Mesenchymal stem cell (in vitro differentiated cells and primary cell): ENCODE measurements around the gene SLC17A5.
"Not testable (repeated sequence)": the region's sequence is repeated elsewhere in the genome, so short reads cannot be mapped to it uniquely, and the experiment has no call there.

Experiments
- DNase-seq: peaks from one replicate; pipeline ENCODE4 v3.0.0-alpha.2; 2013
- H2AFZ ChIP-seq: one replicate; pipeline ENCODE4 v1.6.1; 2013; ENCODE audit warnings: low read depth, mild to moderate bottlenecking, control low read depth, inconsistent platforms, low read length, moderate library complexity
- H2AK5ac ChIP-seq: 2 replicates; pipeline ENCODE4 v1.6.1; 2013; ENCODE audit warnings: low read length, moderate library complexity, mild to moderate bottlenecking, inconsistent platforms; ENCODE audit not compliant: severe bottlenecking
- H2BK120ac ChIP-seq: one replicate; pipeline ENCODE4 v1.6.1; 2013; ENCODE audit warnings: low read depth, mild to moderate bottlenecking, inconsistent platforms, low read length, moderate library complexity
- H2BK12ac ChIP-seq, 2 experiments: one replicate each; pipeline ENCODE4 v1.6.1; 2013; ENCODE audit warnings: inconsistent platforms in 2 of 2, low read length in 2 of 2, mild to moderate bottlenecking in 2 of 2, moderate library complexity in 2 of 2, control low read depth in 1 of 2
- H2BK15ac ChIP-seq: one replicate; pipeline ENCODE4 v1.6.1; 2013; ENCODE audit warnings: mild to moderate bottlenecking, low read depth, inconsistent platforms; ENCODE audit not compliant: poor library complexity, severe bottlenecking
- H2BK5ac ChIP-seq: 2 replicates; pipeline ENCODE4 v1.6.1; 2013; ENCODE audit warnings: low read depth, mild to moderate bottlenecking, low read length, control low read depth, inconsistent platforms; ENCODE audit not compliant: poor library complexity, severe bottlenecking
- H3K14ac ChIP-seq, 2 experiments: one replicate each; pipeline ENCODE4 v1.6.1; 2013; ENCODE audit warnings: inconsistent platforms in 2 of 2, low read length in 2 of 2, control low read depth in 1 of 2, mild to moderate bottlenecking in 1 of 2, moderate library complexity in 1 of 2
- H3K18ac ChIP-seq, 2 experiments: one replicate each; pipeline ENCODE4 v1.6.1; 2013; ENCODE audit warnings: inconsistent platforms in 2 of 2, low read length in 2 of 2, control low read depth in 1 of 2, low read depth in 1 of 2, mild to moderate bottlenecking in 1 of 2
- H3K23ac ChIP-seq, 2 experiments: one replicate each; pipeline ENCODE4 v1.6.1; 2013; ENCODE audit warnings: inconsistent platforms in 2 of 2, low read length in 2 of 2, mild to moderate bottlenecking in 2 of 2, moderate library complexity in 2 of 2, control low read depth in 1 of 2
- H3K27ac ChIP-seq: 2 replicates; pipeline ENCODE4 v1.5.1; 2013; ENCODE audit warnings: mild to moderate bottlenecking, moderate library complexity, low read length, control low read depth, inconsistent platforms; ENCODE audit not compliant: poor library complexity, severe bottlenecking
- H3K27me3 ChIP-seq, 2 experiments: 2 replicates each; pipeline versions ENCODE4 v1.6.1 to v1.7.0; 2013; ENCODE audit warnings: low read length in 2 of 2, mild to moderate bottlenecking in 2 of 2, moderate library complexity in 2 of 2, control low read depth in 1 of 2, inconsistent platforms in 1 of 2; ENCODE audit not compliant: control insufficient read depth in 1 of 2, insufficient read depth in 1 of 2
- H3K36me3 ChIP-seq, 2 experiments: 2 replicates each; pipeline versions ENCODE4 v1.6.1 to v1.7.0; 2013; ENCODE audit warnings: low read length in 2 of 2, control low read depth in 1 of 2, inconsistent platforms in 1 of 2, low read depth in 1 of 2, mild to moderate bottlenecking in 1 of 2; ENCODE audit not compliant: insufficient read depth in 2 of 2, control insufficient read depth in 1 of 2
- H3K4ac ChIP-seq, 2 experiments: one replicate each; pipeline ENCODE4 v1.6.1; 2013; ENCODE audit warnings: inconsistent platforms in 2 of 2, low read length in 2 of 2, mild to moderate bottlenecking in 2 of 2, moderate library complexity in 2 of 2, control low read depth in 1 of 2, low read depth in 1 of 2
- H3K4me1 ChIP-seq: 2 replicates; pipeline ENCODE4 v1.6.1; 2013; ENCODE audit warnings: low read depth, low read length, control low read depth; ENCODE audit not compliant: control insufficient read depth, insufficient read depth
- H3K4me2 ChIP-seq: 2 replicates; pipeline ENCODE4 v1.6.1; 2013; ENCODE audit warnings: low read length, mild to moderate bottlenecking, inconsistent platforms; ENCODE audit not compliant: poor library complexity, severe bottlenecking
- H3K4me3 ChIP-seq, 2 experiments: 2 replicates each; pipeline versions ENCODE4 v1.5.1 to v1.7.0; 2013; ENCODE audit warnings: low read length in 2 of 2, mild to moderate bottlenecking in 2 of 2, control low read depth in 1 of 2, low read depth in 1 of 2; ENCODE audit not compliant: insufficient read depth in 1 of 2
- H3K79me1 ChIP-seq: replicated peaks from 2 replicates; pipeline ENCODE4 v1.6.1; 2013; ENCODE audit warnings: mild to moderate bottlenecking, control low read depth, low read length, inconsistent platforms; ENCODE audit not compliant: poor library complexity, severe bottlenecking
- H3K9ac ChIP-seq: 2 replicates; pipeline ENCODE4 v1.7.0; 2013; ENCODE audit warnings: mild to moderate bottlenecking, low read length, moderate library complexity
- H3K9me3 ChIP-seq: 2 replicates; pipeline ENCODE4 v1.7.0; 2013; ENCODE audit warnings: mild to moderate bottlenecking, low read length; ENCODE audit not compliant: control insufficient read depth
- H4K8ac ChIP-seq: one replicate; pipeline ENCODE4 v1.6.1; 2013; ENCODE audit warnings: inconsistent platforms, mild to moderate bottlenecking, low read length, moderate library complexity
- H4K91ac ChIP-seq: one replicate; pipeline ENCODE4 v1.6.1; 2013; ENCODE audit warnings: mild to moderate bottlenecking, low read length, inconsistent platforms
- WGBS: methylation state at CpG from one replicate; pipeline ENCODE4 v1.1.7; 2013; ENCODE audit warnings: mixed read lengths; 5-methylcytosine and 5-hydroxymethylcytosine counted together

Gene SLC17A5

GRCh38 chr6:73558624-73559398 is 95.0 kb downstream of the SLC17A5 start:
- Histone ChIP-seq H3K18ac (no peak overlapping the region), H3K36me3 (no peaks in the 10 kb centered on the region), H3K27me3 (no peaks in the 10 kb centered on the region), H4K91ac (no peak overlapping the region), H3K9me3 (no peaks in the 10 kb centered on the region), H3K9ac (no peak overlapping the region), H3K4me1 (no peaks in the 10 kb centered on the region), H2BK120ac (peak overlapping the region; percentile 19), H2AK5ac (peak overlapping the region; percentile 36), H3K27ac (no peak overlapping the region), H2BK12ac (no peak overlapping the region), H2BK15ac (no peak overlapping the region), H3K79me1 (no peaks in the 10 kb centered on the region), H4K8ac (no peak overlapping the region), H2AFZ (no peak overlapping the region), H3K23ac (no peak overlapping the region), H3K14ac (no peak overlapping the region), H3K4me2 (no peak overlapping the region), H3K4ac (no peak overlapping the region), H2BK5ac (no peak overlapping the region), H3K4me3 (no peak overlapping the region)
- WGBS = 69% methylated on average over 3 of the region's 4 CpGs
- no peak for DNase-seq

GRCh38 chr6:73556836-73557235 is 97.0 kb downstream of the SLC17A5 start:
- Histone ChIP-seq H2AFZ (no peak overlapping the region), H3K4me2 (no peak overlapping the region), H2BK120ac (no peak overlapping the region), H2BK15ac (no peak overlapping the region), H3K27ac (no peak overlapping the region), H3K23ac (no peak overlapping the region), H3K4me3 (no peak overlapping the region), H3K79me1 (no peaks in the 10 kb centered on the region), H3K18ac (no peak overlapping the region), H2BK5ac (no peak overlapping the region), H3K4me1 (no peaks in the 10 kb centered on the region), H3K9ac (no peak overlapping the region), H3K4ac (no peak overlapping the region), H4K8ac (no peak overlapping the region), H4K91ac (no peak overlapping the region), H2BK12ac (no peak overlapping the region), H3K9me3 (no peaks in the 10 kb centered on the region), H3K14ac (no peak overlapping the region), H3K36me3 (no peaks in the 10 kb centered on the region), H2AK5ac (no peak overlapping the region), H3K27me3 (no peaks in the 10 kb centered on the region)
- no peak for DNase-seq
- WGBS = 86% methylated on average over 1 of the region's 1 CpG

- not testable (repeated sequence) for H4K91ac ChIP-seq, H4K8ac ChIP-seq, H2AFZ ChIP-seq, H2BK12ac ChIP-seq, H2BK5ac ChIP-seq, H3K18ac ChIP-seq, H2BK15ac ChIP-seq, H3K4me1 ChIP-seq, H3K14ac ChIP-seq, H3K27ac ChIP-seq, H3K79me1 ChIP-seq, DNase-seq, H3K27me3 ChIP-seq, H3K4ac ChIP-seq, H2AK5ac ChIP-seq, H3K4me2 ChIP-seq, H3K9ac ChIP-seq, H3K4me3 ChIP-seq, H3K36me3 ChIP-seq, H3K9me3 ChIP-seq, H3K23ac ChIP-seq, H2BK120ac ChIP-seq
- 94% methylated on average over 7 of the region's 11 CpGs for WGBS
Observed at GRCh38 chr6:73555380-73555949, 98.3 kb downstream of the SLC17A5 start.

GRCh38 chr6:73551115-73551514 is 102.7 kb downstream of the SLC17A5 start:
- not testable (repeated sequence) for H3K23ac ChIP-seq, H3K4me1 ChIP-seq, H2BK120ac ChIP-seq, H3K9ac ChIP-seq, H2AK5ac ChIP-seq, H2BK12ac ChIP-seq, H3K9me3 ChIP-seq, H3K4ac ChIP-seq, H4K8ac ChIP-seq, H3K14ac ChIP-seq, H3K27me3 ChIP-seq, H3K36me3 ChIP-seq, H3K4me2 ChIP-seq, H2AFZ ChIP-seq, H3K4me3 ChIP-seq, H3K18ac ChIP-seq, H3K27ac ChIP-seq, H2BK5ac ChIP-seq, H3K79me1 ChIP-seq, H4K91ac ChIP-seq, DNase-seq, H2BK15ac ChIP-seq
- WGBS = 100% methylated on average over 3 of the region's 4 CpGs
